GM12878 (cell line): ENCODE data around the gene AKAP7. TPM values are rescaled to one million over a fixed set of nuclear protein-coding genes. Genes with fewer than 3 reads are reported as not detected.

Experiments
- ATAC-seq: fragments of 200-7000 bp; cut with Tn5 transposase; 3 replicates; pipeline ENCODE4 v1.9.1; 2020; ENCODE audit warnings: mild to moderate bottlenecking, moderate library complexity
- BruUV-seq: library from RNA; stranded (reverse); fragments of 400-500 nt; replicated peaks from 2 replicates; lab custom pipeline; 2021; lab: Mats Ljungman, UMichigan
- CTCF ChIA-PET: fragments of 300-600 bp; sonication (Branson Sonifier 250); formaldehyde crosslinking; extraction: SDS; loops from one replicate; lab custom pipeline; 2021; ENCODE audit warnings: inconsistent platforms; lab: Yijun Ruan, JAX
- POLR2A ChIA-PET: fragments of 350-600 bp; formaldehyde crosslinking; extraction: SDS; loops from one replicate; lab custom pipeline; 2021; ENCODE audit warnings: inconsistent platforms; lab: Charles Lee
- RAD21 ChIA-PET: fragments of 300-600 bp; sonication (Branson Sonifier 250); formaldehyde crosslinking; loops from one replicate; lab custom pipeline; 2023; ENCODE audit warnings: antibody characterized with exemption; ENCODE audit not compliant: unreplicated experiment; lab: Charles Lee
- SMC1A ChIA-PET: fragments of 300-600 bp; sonication (Branson Sonifier 250); formaldehyde crosslinking; loops from one replicate; lab custom pipeline; 2023; ENCODE audit not compliant: unreplicated experiment, uncharacterized antibody; lab: Charles Lee
- DNase-seq: peaks from one replicate; pipeline ENCODE4 v3.0.0-alpha.2; 2011; ENCODE audit warnings: low read depth, low spot score
- FAIRE-seq: peaks from 3 replicates; lab custom pipeline; 2011; peaks lifted over from hg19 to GRCh38; lab: Jason Lieb, UNC
- H2AFZ ChIP-seq: 2 replicates; pipeline ENCODE4 v1.6.0; 2011; ENCODE audit warnings: low read depth, low read length, control low read depth; ENCODE audit not compliant: control insufficient read depth
- H3K27ac ChIP-seq: 2 replicates; pipeline ENCODE4 v1.5.1; 2011; ENCODE audit warnings: control low read depth; ENCODE audit not compliant: control insufficient read depth, insufficient read depth
- H3K27me3 ChIP-seq, 2 experiments: replicated peaks in 1 of 2; 2 replicates each; pipeline versions ENCODE4 v1.6.0 to v1.6.1; 2011; ENCODE audit warnings: low read length in 1 of 2; ENCODE audit not compliant: control insufficient read depth in 2 of 2, insufficient read depth in 2 of 2
- H3K36me3 ChIP-seq, 2 experiments: 2 replicates each; pipeline ENCODE4 v1.5.1; 2011; ENCODE audit warnings: low read length in 1 of 2; ENCODE audit not compliant: control insufficient read depth in 2 of 2, insufficient read depth in 2 of 2
- H3K4me1 ChIP-seq: 2 replicates; pipeline ENCODE4 v1.6.1; 2011; ENCODE audit warnings: mild to moderate bottlenecking, low read length, moderate library complexity, mixed read lengths; ENCODE audit not compliant: control insufficient read depth, insufficient read depth
- H3K4me2 ChIP-seq: 2 replicates; pipeline ENCODE4 v1.6.0; 2011; ENCODE audit warnings: control low read depth; ENCODE audit not compliant: control insufficient read depth, insufficient read depth
- H3K4me3 ChIP-seq: fragments of 200-600 bp; sonication (generic); 2 replicates; pipeline ENCODE4 v1.5.1; 2016
- H3K79me2 ChIP-seq: 2 replicates; pipeline ENCODE4 v1.6.0; 2011; ENCODE audit warnings: low read length; ENCODE audit not compliant: control insufficient read depth, insufficient read depth
- H3K9ac ChIP-seq: 2 replicates; pipeline ENCODE4 v1.8.0; 2011; ENCODE audit warnings: low read length, control low read depth, mixed read lengths; ENCODE audit not compliant: control insufficient read depth, insufficient read depth
- H3K9me3 ChIP-seq: replicated peaks from 3 replicates; pipeline ENCODE4 v1.5.1; 2011; ENCODE audit warnings: mild to moderate bottlenecking, low read length; ENCODE audit not compliant: control insufficient read depth, insufficient read depth
- H4K20me1 ChIP-seq: 2 replicates; pipeline ENCODE4 v1.6.0; 2011; ENCODE audit not compliant: control insufficient read depth, insufficient read depth
- CTCF ChIP-seq, 3 experiments: IDR thresholded peaks in 2 of 3; conservative IDR thresholded peaks in 1 of 3; 2 replicates each; pipeline ENCODE4 v1.5.1; 2011; ENCODE audit warnings: low read depth in 3 of 3, low read length in 3 of 3, mild to moderate bottlenecking in 3 of 3, control low read depth in 2 of 3, moderate library complexity in 2 of 3, inconsistent platforms in 1 of 3, mixed read lengths in 1 of 3; ENCODE audit not compliant: control insufficient read depth in 2 of 3, insufficient read depth in 1 of 3; ENCODE audit errors: extremely low read depth in 1 of 3
- CUX1 ChIP-seq: IDR thresholded peaks from 2 replicates; pipeline ENCODE4 v1.6.1; 2012; ENCODE audit warnings: improper control_type of control experiment, low read depth, low read length; ENCODE audit not compliant: insufficient replicate concordance
- DPF2 ChIP-seq: fragments of 450-650 bp; IDR thresholded peaks from 2 replicates; pipeline ENCODE4 v1.6.1; 2017; ENCODE audit warnings: mild to moderate bottlenecking
- EP300 ChIP-seq, 2 experiments: fragments of 150-350 bp in 1 of 2; IDR thresholded peaks; 2 replicates each; pipeline ENCODE4 v1.6.1; 2011 to 2012; ENCODE audit warnings: low read depth in 2 of 2, low read length in 2 of 2, borderline replicate concordance in 1 of 2, improper control_type of control experiment in 1 of 2, inconsistent platforms in 1 of 2; ENCODE audit not compliant: control insufficient read depth in 1 of 2
- NKRF ChIP-seq: fragments of 450-650 bp; conservative IDR thresholded peaks from 2 replicates; pipeline ENCODE4 v1.6.1; 2017; ENCODE audit warnings: mild to moderate bottlenecking, moderate library complexity
- PRDM15 ChIP-seq: fragments of 450-650 bp; formaldehyde crosslinking; IDR thresholded peaks from 2 replicates; pipeline ENCODE4 v1.4.0; 2020; ENCODE audit warnings: mild to moderate bottlenecking, moderate library complexity
- SREBF2 ChIP-seq: IDR thresholded peaks from 2 replicates; pipeline ENCODE4 v1.6.1; 2012; ENCODE audit warnings: mild to moderate bottlenecking, low read length
- USF2 ChIP-seq: IDR thresholded peaks from 2 replicates; pipeline ENCODE4 v1.6.1; 2011; ENCODE audit warnings: low read depth, low read length, improper control_type of control experiment, borderline replicate concordance
- ZBED1 ChIP-seq: IDR thresholded peaks from 2 replicates; pipeline ENCODE4 v1.6.1; 2016; ENCODE audit warnings: borderline replicate concordance
- WGBS: methylation state at CpG from one replicate; pipeline ENCODE4 v1.1.6; 2016; ENCODE audit warnings: low lambda C conversion rate; ENCODE audit not compliant: insufficient replicate concordance, insufficient coverage; ENCODE audit errors: missing lambda C conversion rate; 5-methylcytosine and 5-hydroxymethylcytosine counted together
- in situ Hi-C: fragments of 300-500 bp; cut with MboI; formaldehyde crosslinking; loops from 9 replicates; pipeline ENCODE4 v1.14.3; 2018; ENCODE audit warnings: mixed read lengths
- intact Hi-C: fragments of 100-400 bp; cut with micrococcal nuclease; formaldehyde crosslinking; loops from one replicate; pipeline ENCODE4 v1.14.2; 2022; ENCODE audit not compliant: unreplicated experiment
- polyA plus RNA-seq, 11 experiments: library from polyadenylated mRNA; depleted of rRNA in 4 of 11; unstranded in 6 of 11; stranded (reverse) in 5 of 11; fragments of >200 nt; fragmentation: Nextera tagmentation in 4 of 11; fragmentation: Illumina TruSeq in 1 of 11; extraction: Ambion mirVana in 4 of 11; extraction: Trizol in 1 of 11; gene quantifications; 1 replicate in 1 of 11; 2 replicates in 10 of 11; pipeline versions ENCODE4 v1.2.1 to v1.2.3, GENCODE V29; 2011 to 2016; ENCODE audit warnings: inconsistent platforms in 2 of 11, missing spikeins in 2 of 11, low read depth in 1 of 11
- total RNA-seq, 4 experiments: library from RNA; depleted of rRNA in 3 of 4; stranded (reverse); fragments of >200 nt in 3 of 4; fragmentation: Illumina TruSeq in 1 of 4; extraction: Trizol in 1 of 4; gene quantifications; 2 replicates each; pipeline versions ENCODE4 v1.2.1 to v1.2.3, GENCODE V29; 2013 to 2021

AKAP7 gene
- total and polyA plus RNA-seq, 10 of the 15 experiments (the other 5 are each of a cell fraction or from before 2014, with no cell fraction given): 0.06 to 0.58 (median 0.28) TPM; not detected in 1

- ChIA-PET POLR2A (no interaction called here), SMC1A (no interaction called here), RAD21 (no interaction called here), CTCF (no interaction called here)
- BruUV-seq: no TSS peak
- Histone ChIP-seq H3K4me1 (no peaks in the 10 kb centered on the region), H3K27ac (no peak overlapping the region), H3K4me3 (no peak overlapping the region), H3K36me3 (no peaks in the 10 kb centered on the region), H4K20me1 (no peaks in the 10 kb centered on the region), H3K27me3 (no peaks in the 10 kb centered on the region), H3K4me2 (no peak overlapping the region), H3K79me2 (no peaks in the 10 kb centered on the region), H3K9ac (no peak overlapping the region), H2AFZ (no peak overlapping the region), H3K9me3 (no peaks in the 10 kb centered on the region)
- in situ Hi-C loops: no loop called here
- intact Hi-C loops: no loop called here
- 30% methylated on average over 3 of the region's 3 CpGs for WGBS
- FAIRE-seq (no peak), DNase-seq (no peak), ATAC-seq (no peak)
- TF ChIP-seq ZBED1 (no peak), USF2 (no peak), NKRF (no peak), EP300 (IDR thresholded peaks at IDR 0.05; ENCODE audit: borderline replicate concordance in 1 of 2, control insufficient read depth in 1 of 2, low read depth in 2 of 2, low read length in 2 of 2) (no peak), SREBF2 (no peak), CUX1 (no peak), CTCF (IDR thresholded peaks at IDR 0.05 in 2 of 3, conservative IDR thresholded peaks at IDR 0.05 in 1 of 3; ENCODE audit: control insufficient read depth in 2 of 3, extremely low read depth in 1 of 3, insufficient read depth in 1 of 3, low read depth in 3 of 3, low read length in 3 of 3) (no peak), DPF2 (no peak), PRDM15 (CRISPR knock-in tag) (no peak)
Measured at GRCh38 chr6:131331151-131331550, 195.9 kb downstream of the AKAP7 start.
